H7 (cell line): ENCODE measurements around the gene USP32. TPM values are rescaled to one million over a fixed set of nuclear protein-coding genes. Genes with fewer than 3 reads are reported as not detected.
"Not testable (repeated sequence)": the region's sequence is repeated elsewhere in the genome, so short reads cannot be mapped to it uniquely, and the experiment has no call there.

Experiments used
- DNase-seq: peaks from one replicate; pipeline ENCODE4 v3.0.0; 2012
- H3K27me3 ChIP-seq: 2 replicates; pipeline ENCODE4 v1.6.0; 2011; ENCODE audit warnings: mild to moderate bottlenecking, low read length; ENCODE audit not compliant: control insufficient read depth, insufficient read depth
- H3K36me3 ChIP-seq: replicated peaks from 2 replicates; pipeline ENCODE4 v1.5.1; 2011; ENCODE audit warnings: low read length; ENCODE audit not compliant: control insufficient read depth, insufficient read depth
- H3K4me3 ChIP-seq: 2 replicates; pipeline ENCODE4 v1.5.1; 2011; ENCODE audit warnings: low read depth, mild to moderate bottlenecking, control low read depth, low read length, moderate library complexity; ENCODE audit not compliant: insufficient read depth
- total RNA-seq: library from RNA; depleted of rRNA; stranded (reverse); fragments of >200 nt; shearing (Covaris generic); gene quantifications from 2 replicates; pipeline ENCODE4 v1.2.3, GENCODE V29; 2014

USP32 gene
- total RNA-seq, 1 experiment from 2014 or later, result 60.2 TPM

DNA sequence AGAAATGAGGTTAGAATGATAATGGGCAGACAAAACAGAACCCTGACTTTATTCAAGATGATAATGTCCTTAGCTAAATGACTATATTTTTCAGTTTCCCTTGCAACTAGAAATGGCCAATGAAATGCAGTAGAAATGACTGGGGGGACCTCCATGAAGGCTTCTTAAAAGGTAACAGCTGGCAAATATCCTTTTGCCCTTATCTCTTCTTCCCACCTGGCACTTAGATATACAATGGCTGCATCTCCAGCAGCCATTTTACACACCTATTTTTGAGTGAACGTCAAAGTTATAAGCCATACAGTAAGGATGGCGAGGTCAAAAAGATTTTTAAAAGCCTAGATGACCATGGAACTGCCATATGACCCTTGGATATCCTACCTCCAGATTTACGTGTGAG lies 39.9 kb downstream of the USP32 start:
- DNase-seq, result no peak
- Histone ChIP-seq H3K27me3 (no peaks in the 10 kb centered on the region), H3K4me3 (no peak overlapping the region), H3K36me3 (no peaks in the 10 kb centered on the region)

GRCh38 chr17:60351012-60351695 lies 40.8 kb downstream of the USP32 start:
- H3K4me3 ChIP-seq, result no peak overlapping the region
- no peaks in the 10 kb centered on the region for H3K36me3 ChIP-seq
- no peak for DNase-seq
- no peaks in the 10 kb centered on the region for H3K27me3 ChIP-seq

DNA sequence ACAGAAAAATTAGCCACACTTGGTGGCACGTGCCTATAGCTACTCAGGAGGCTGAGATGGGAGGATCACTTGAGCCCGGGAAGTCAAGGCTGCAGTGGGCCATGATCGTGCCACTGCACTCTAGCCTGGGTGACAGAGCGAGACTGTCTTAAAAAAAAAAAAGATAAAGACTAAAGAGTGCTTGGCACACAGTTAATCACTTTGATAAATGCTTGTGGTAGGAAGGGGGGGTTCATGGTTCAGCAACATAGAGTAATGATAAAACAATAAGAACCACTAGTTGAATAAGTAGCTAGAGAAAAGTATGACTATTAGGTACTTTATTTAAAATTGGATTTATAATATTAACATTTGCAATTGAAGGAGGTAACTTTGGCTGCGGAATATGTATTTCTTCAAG lies 43.3 kb downstream of the USP32 start:
- peaks cover 3% of the 10 kb centered on the region for H3K36me3 ChIP-seq
- no peaks in the 10 kb centered on the region for H3K27me3 ChIP-seq
- H3K4me3 ChIP-seq, result no peak overlapping the region
- DNase-seq, result no peak

DNA sequence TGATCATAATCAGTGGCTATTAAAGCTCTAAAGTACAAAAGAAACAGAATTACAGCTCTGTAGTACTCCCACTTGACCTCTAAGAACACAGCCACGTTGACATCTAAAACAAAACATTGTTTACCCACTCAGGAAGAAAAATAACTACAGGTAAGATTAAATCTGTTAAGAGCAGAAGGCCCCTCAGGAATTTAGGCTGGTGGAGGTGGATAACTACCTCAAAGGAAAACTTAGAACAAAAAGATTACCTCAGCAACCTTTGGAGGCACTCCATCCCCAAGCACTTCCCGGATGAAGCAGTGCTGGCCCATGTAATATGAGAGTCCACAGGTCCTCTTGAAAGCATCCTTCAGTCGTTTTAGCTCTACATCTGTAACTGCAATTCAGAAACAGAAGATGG lies 46.7 kb downstream of the USP32 start:
- Histone ChIP-seq H3K4me3 (no peak overlapping the region), H3K36me3 (peaks cover 3% of the 10 kb centered on the region), H3K27me3 (no peaks in the 10 kb centered on the region)
- no peak for DNase-seq

GRCh38 chr17:60342492-60342891 lies 49.4 kb downstream of the USP32 start:
- not testable (repeated sequence) for DNase-seq, H3K36me3 ChIP-seq, H3K4me3 ChIP-seq, H3K27me3 ChIP-seq

DNA sequence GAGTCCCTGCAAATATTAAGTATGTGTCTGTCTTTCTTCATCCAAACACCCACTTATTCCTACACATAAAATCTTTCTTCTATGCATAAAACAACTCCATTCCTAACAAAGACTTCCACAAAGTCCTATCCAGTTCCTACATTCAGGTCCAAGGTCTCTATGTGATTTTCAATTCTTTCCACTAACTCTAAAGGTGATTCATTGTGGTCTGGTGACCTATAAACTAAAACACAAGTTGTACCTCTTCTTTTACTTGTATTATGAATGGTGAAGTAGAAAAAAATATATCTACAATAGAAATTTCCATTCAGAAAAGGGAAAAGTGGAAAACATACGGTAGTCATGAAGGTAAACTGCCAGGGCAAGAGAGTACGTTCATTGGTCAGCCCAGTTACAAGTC lies 56.6 kb downstream of the USP32 start:
- no peaks in the 10 kb centered on the region for H3K27me3 ChIP-seq
- no peak for DNase-seq
- no peak overlapping the region for H3K4me3 ChIP-seq
- H3K36me3 ChIP-seq, result no peaks in the 10 kb centered on the region; the same call in 1 of the 2 replicates

GRCh38 chr17:60333628-60334031 lies 58.3 kb downstream of the USP32 start:
- H3K27me3 ChIP-seq, result no peaks in the 10 kb centered on the region
- H3K36me3 ChIP-seq, result no peaks in the 10 kb centered on the region; the same call in 1 of the 2 replicates
- no peak overlapping the region for H3K4me3 ChIP-seq
- no peak for DNase-seq

- H3K4me3 ChIP-seq, H3K27me3 ChIP-seq, H3K36me3 ChIP-seq, DNase-seq: not testable (repeated sequence)
These were observed 58.9 kb downstream of the USP32 start for GRCh38 chr17:60333072-60333471.

GRCh38 chr17:60332574-60332973 lies 59.4 kb downstream of the USP32 start:
- Histone ChIP-seq H3K4me3 (no peak overlapping the region), H3K27me3 (no peaks in the 10 kb centered on the region), H3K36me3 (peaks cover 1% of the 10 kb centered on the region; the same call in 1 of the 2 replicates)
- no peak for DNase-seq

DNA sequence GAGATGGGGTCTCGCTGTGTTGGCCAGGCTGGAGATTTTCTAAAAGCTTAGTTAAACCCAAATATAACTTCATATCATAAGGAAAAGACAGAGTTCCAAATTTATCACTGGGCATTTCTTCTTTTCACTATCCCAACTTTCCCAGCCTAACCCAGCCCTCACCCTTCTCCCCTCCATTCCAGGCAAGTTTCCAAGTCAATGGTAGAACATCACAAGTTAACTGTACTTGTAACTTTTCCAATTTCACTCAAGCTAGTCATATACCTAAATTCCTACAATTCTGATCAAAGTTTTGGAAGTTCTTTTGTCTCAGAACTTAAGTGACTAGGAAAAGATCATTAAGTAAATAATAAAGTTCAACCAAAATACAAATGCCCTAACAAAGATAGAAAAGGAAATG lies 61.2 kb downstream of the USP32 start:
- Histone ChIP-seq H3K36me3 (peaks cover 1% of the 10 kb centered on the region; the same call in 1 of the 2 replicates), H3K4me3 (no peak overlapping the region), H3K27me3 (no peaks in the 10 kb centered on the region)
- DNase-seq, result no peak

- Histone ChIP-seq H3K27me3 (no peaks in the 10 kb centered on the region), H3K4me3 (no peak overlapping the region), H3K36me3 (0 out of 2 replicates have a peak, but pooled peaks cover 1% of the 10 kb centered on the region)
- no peak for DNase-seq
These were observed 63.3 kb downstream of the USP32 start for GRCh38 chr17:60328679-60329078.

GRCh38 chr17:60327901-60328273 lies 64.0 kb downstream of the USP32 start:
- 0 out of 2 replicates have a peak, but pooled peaks cover 1% of the 10 kb centered on the region for H3K36me3 ChIP-seq
- H3K4me3 ChIP-seq, result no peak overlapping the region
- no peak for DNase-seq
- H3K27me3 ChIP-seq, result no peaks in the 10 kb centered on the region

GRCh38 chr17:60327134-60327900 lies 64.6 kb downstream of the USP32 start:
- peak; percentile 79 for DNase-seq
- no peaks in the 10 kb centered on the region for H3K27me3 ChIP-seq
- 0 out of 2 replicates have a peak, but pooled peaks cover 1% of the 10 kb centered on the region for H3K36me3 ChIP-seq
- H3K4me3 ChIP-seq, result no peak overlapping the region

GRCh38 chr17:60326702-60327101 lies 65.2 kb downstream of the USP32 start:
- H3K4me3 ChIP-seq, result no peak overlapping the region
- H3K27me3 ChIP-seq, result no peaks in the 10 kb centered on the region
- no peak for DNase-seq
- H3K36me3 ChIP-seq, result 0 out of 2 replicates have a peak, but pooled peaks cover 1% of the 10 kb centered on the region
